Mucosa of rectum (tissue), 2 donors: ENCODE results near the gene SLC7A5.

Source experiments
- H3K27ac ChIP-seq, 2 donors: one replicate each; pipeline ENCODE4 v1.7.0; 2013; ENCODE audit warnings: inconsistent platforms in 2 of 2, low read depth in 2 of 2, low read length in 2 of 2
- H3K27me3 ChIP-seq, 2 donors: one replicate each; pipeline ENCODE4 v1.7.0; 2013; ENCODE audit warnings: low read length in 2 of 2; ENCODE audit not compliant: control insufficient read depth in 2 of 2, insufficient read depth in 2 of 2
- H3K36me3 ChIP-seq, 2 donors: one replicate each; pipeline ENCODE4 v1.7.0; 2013; ENCODE audit warnings: low read length in 2 of 2; ENCODE audit not compliant: control insufficient read depth in 2 of 2, insufficient read depth in 2 of 2
- H3K4me1 ChIP-seq, 2 donors: one replicate each; pipeline ENCODE4 v1.7.0; 2013; ENCODE audit warnings: low read length in 2 of 2, mild to moderate bottlenecking in 1 of 2; ENCODE audit not compliant: control insufficient read depth in 2 of 2, insufficient read depth in 2 of 2
- H3K4me3 ChIP-seq, 2 donors: one replicate each; pipeline ENCODE4 v1.7.0; 2013; ENCODE audit warnings: low read length in 2 of 2
- H3K9ac ChIP-seq, 2 donors: one replicate each; pipeline ENCODE4 v1.7.0; 2013; ENCODE audit warnings: low read length in 2 of 2, low read depth in 1 of 2, mild to moderate bottlenecking in 1 of 2
- H3K9me3 ChIP-seq, 2 donors: one replicate each; pipeline ENCODE4 v1.7.0; 2013; ENCODE audit warnings: low read length in 2 of 2; ENCODE audit not compliant: control insufficient read depth in 2 of 2
- donor health status: healthy.
- donor health status: Normal muscosa, but diverticular disease.

SLC7A5 gene

DNA sequence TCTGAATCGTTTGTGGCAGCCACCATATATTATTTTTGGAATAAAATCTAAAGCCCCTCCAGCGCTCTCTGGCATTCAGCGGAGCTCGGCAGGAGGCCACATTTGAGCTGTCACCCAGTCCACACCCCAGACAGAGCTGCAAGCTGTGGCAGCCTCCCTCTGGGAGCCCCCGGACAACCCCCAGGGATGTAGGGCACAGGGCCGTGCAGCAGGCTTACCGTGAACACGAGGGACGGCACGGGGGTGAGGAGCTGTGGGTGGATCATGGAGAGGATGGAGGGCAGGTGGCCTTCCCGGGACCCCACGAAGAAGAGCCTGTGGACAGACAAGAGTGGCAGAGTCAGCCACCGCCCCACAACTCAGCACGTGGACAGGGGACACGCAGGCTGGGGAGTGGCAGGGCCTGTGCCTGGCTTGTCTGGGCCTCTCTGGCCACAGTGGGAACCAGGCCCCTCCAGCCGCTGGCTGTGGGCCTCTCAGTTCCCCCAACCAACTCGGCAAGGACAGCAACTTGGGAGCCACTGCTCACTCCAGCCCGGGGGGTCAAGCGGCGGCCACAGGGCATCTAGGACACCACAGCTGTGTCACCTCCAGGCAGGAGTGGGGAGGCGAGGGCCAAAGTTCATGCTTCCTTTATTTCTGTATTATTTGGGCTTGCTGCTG, 31.5 kb downstream of the SLC7A5 start:
- Histone ChIP-seq H3K9me3 (no peaks in the 10 kb centered on the region), H3K4me3 (no peak overlapping the region), H3K27me3 (no peaks in the 10 kb centered on the region), H3K4me1 (no peaks in the 10 kb centered on the region), H3K36me3 (peaks cover 0 to 4% of the 10 kb centered on the region in 2 donors), H3K9ac (no peak overlapping the region), H3K27ac (no peak overlapping the region)

DNA sequence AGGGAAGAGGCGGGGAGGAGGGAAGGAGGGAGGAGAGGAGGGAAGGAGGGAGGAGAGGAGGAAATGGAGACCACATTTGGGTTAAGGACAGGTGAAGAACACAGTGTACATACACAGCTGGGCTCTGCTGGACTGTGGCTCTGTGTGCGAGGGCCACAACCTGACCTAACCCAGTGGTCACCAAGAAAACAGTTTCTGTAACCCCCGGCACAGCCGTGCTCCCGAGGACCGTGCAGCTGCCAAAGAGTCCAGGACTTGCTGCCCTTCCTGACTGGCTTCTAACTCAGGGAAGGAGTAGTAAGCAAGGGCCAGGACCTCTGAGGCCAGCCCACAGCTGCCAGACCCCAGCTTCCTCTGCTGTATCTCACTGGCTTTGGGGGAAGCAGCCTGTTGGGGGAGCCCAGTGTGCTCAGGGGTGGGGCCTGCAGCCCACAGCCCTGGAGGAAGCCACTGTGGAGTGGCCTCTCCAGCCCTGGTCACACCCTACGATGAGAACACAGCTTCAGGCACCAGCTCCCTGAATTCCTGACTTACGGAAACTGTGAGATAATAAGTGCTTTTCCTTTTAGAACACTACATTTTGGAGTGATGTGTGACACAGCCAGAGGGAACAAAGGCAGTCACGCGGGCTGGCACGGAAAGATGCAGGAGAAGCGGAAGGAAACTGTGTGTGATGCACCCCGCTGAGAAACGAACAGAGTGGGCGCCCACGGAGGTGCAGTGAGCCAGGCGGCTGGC, 32.3 kb downstream of the SLC7A5 start:
- H3K27ac ChIP-seq, result no peak overlapping the region
- no peaks in the 10 kb centered on the region for H3K9me3 ChIP-seq
- peaks cover 0 to 4% of the 10 kb centered on the region in 2 donors for H3K36me3 ChIP-seq
- no peaks in the 10 kb centered on the region for H3K4me1 ChIP-seq
- H3K4me3 ChIP-seq, result no peak overlapping the region
- H3K27me3 ChIP-seq, result no peaks in the 10 kb centered on the region
- H3K9ac ChIP-seq, result no peak overlapping the region

DNA sequence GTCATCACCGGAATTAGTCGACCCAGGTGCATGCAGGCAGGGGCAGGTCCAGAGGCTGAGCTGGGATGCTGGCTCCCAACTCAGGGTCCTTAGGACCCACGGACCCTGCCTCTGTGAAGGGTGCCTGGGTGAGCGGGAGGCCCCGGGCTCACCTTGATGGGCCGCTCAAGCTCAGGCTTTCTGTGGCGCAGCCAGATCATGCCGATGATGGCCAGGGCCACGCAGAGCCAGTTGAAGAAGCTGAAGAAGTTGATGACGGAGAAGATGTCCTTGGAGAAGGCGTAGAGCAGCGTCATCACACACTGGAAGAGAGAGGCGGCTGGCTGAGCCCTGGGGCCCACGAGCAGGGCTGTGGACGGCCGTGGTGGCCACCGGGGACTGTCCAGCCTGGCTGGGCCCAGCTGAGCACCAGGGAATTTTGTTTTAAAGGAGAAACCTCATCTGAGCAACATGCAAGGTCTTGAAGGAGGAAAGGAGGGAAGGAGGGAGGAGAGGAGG, 32.9 kb downstream of the SLC7A5 start:
- H3K4me1 ChIP-seq, result no peaks in the 10 kb centered on the region
- H3K9me3 ChIP-seq, result no peaks in the 10 kb centered on the region
- no peak overlapping the region for H3K9ac ChIP-seq
- H3K27me3 ChIP-seq, result no peaks in the 10 kb centered on the region
- H3K4me3 ChIP-seq, result no peak overlapping the region
- no peak overlapping the region for H3K27ac ChIP-seq
- H3K36me3 ChIP-seq, result peaks cover 0 to 4% of the 10 kb centered on the region in 2 donors

DNA sequence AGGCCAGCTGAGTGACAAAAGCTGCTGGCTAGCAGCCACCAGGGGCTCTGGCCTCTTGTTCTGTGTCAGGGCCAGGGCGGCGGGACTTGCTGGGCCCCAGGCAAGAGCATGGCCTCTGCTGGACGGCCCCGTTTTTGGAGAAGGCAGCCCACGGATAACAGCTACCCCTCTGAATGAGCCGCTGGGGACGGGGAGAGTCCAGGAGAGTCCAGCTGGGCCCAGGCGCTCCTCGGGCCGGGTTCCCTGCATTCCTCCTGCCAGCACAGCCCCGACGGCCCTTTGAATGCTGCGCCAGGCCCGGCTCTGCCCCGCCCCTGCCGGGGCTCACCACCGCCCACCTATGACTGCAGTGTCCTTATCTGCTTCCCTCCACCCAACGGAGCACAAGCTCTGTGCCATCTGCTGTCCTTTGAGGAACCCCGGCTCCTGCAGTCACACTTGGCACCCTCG, 33.4 kb downstream of the SLC7A5 start:
- Histone ChIP-seq H3K36me3 (peaks cover 0 to 4% of the 10 kb centered on the region in 2 donors), H3K9ac (no peak overlapping the region), H3K4me3 (no peak overlapping the region), H3K9me3 (no peaks in the 10 kb centered on the region), H3K27me3 (no peaks in the 10 kb centered on the region), H3K27ac (no peak overlapping the region), H3K4me1 (no peaks in the 10 kb centered on the region)

DNA sequence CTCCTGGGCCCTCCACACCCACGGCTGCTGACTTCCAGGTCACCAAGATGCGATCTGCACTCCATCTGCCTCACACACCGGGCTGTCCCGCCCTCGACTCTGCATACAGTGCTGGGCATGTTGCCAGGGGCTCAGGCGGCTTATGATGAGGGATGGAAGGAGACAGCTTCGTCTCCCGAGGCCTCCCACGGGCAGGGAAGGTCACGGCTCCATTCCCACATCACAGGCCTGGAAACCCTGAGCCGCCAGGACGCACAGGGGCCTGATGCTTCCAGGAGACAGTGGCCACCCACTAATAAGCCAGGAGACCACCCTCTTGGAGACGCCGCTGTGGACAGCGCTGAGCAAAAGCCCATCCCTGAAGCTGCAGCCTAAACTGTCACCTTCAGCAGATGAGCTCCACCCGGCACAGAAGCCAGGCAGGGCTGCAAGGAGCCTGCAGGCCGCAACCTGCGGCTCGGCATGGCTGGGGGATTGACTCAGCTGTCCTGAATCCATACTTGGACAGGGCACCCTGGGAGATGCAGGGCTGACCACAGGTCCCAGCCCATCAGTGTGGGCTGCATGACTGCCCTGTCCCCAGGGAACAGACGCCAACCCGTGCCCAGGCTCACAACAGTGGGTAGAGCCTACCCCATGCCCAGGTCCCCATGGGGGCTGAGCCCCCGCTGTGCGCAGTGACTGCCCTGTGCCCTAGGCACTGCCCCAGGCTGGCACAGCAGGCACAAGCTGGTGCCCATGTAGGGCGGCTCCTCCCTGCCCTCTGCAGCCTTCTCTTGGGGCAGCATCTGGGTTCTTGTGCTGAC, 34.4 kb downstream of the SLC7A5 start:
- no peaks in the 10 kb centered on the region for H3K4me1 ChIP-seq
- no peaks in the 10 kb centered on the region for H3K27me3 ChIP-seq
- no peaks in the 10 kb centered on the region for H3K9me3 ChIP-seq
- H3K4me3 ChIP-seq, result no peak overlapping the region
- H3K27ac ChIP-seq, result no peak overlapping the region
- no peak overlapping the region for H3K9ac ChIP-seq
- H3K36me3 ChIP-seq, result peaks cover 0 to 4% of the 10 kb centered on the region in 2 donors

DNA sequence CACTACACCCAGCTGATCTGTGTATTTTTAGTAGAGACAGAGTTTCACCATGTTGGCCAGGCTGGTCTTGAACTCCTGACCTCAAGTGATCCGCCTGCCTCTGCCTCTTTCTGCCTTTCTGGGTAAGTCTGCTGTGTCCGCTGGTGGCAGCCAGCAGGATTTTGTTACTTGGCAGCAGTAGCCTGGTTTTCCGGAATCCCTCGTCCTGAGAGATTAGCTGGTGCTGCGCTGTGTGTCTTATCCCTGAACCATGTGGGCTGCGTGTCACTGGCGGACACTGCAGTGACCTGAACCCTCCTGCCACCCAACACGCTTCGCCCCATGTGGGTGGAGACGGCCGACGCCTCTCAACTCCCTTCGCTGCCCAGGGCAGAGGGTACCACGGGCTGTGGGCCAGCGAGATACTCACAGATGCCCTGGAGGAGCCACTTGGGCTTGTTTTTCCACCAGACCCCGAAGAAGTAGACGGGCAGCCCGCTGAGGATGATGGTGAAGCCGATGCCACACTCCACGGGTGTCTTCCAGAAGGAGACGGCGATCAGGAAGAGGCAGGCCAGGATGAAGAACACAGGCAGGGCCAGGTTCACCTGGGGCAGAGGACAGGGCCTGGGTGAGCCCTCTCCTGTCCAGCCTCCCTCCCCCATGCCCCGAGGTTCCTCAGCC, 35.2 kb downstream of the SLC7A5 start:
- H3K9me3 ChIP-seq, result no peaks in the 10 kb centered on the region
- no peaks in the 10 kb centered on the region for H3K4me1 ChIP-seq
- H3K9ac ChIP-seq, result no peak overlapping the region
- no peaks in the 10 kb centered on the region for H3K27me3 ChIP-seq
- no peak overlapping the region for H3K27ac ChIP-seq
- peaks cover 0 to 4% of the 10 kb centered on the region in 2 donors for H3K36me3 ChIP-seq
- no peak overlapping the region for H3K4me3 ChIP-seq

DNA sequence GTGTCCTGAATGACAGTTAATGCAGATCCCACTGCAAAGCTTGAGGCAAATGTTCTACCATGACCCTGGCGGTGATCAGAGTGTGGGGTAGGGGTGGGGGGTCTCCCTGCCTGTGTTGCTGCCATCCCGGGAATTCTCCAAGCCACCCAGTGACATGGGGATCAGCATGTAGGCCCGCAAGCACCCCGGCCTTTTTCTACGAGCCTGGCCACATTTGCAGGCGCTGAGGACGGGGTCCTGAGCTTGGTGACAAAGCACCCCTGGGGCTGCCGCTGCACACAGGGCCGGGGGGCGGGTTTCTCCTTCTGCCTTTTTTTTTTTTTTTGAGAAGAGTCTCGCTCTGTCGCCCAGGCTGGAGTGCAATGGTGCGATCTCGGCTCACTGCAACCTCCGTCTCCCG, 35.8 kb downstream of the SLC7A5 start:
- Histone ChIP-seq H3K27me3 (no peaks in the 10 kb centered on the region), H3K9me3 (no peaks in the 10 kb centered on the region), H3K9ac (no peak overlapping the region), H3K27ac (no peak overlapping the region), H3K36me3 (peaks cover 0 to 4% of the 10 kb centered on the region in 2 donors), H3K4me1 (no peaks in the 10 kb centered on the region), H3K4me3 (no peak overlapping the region)

DNA sequence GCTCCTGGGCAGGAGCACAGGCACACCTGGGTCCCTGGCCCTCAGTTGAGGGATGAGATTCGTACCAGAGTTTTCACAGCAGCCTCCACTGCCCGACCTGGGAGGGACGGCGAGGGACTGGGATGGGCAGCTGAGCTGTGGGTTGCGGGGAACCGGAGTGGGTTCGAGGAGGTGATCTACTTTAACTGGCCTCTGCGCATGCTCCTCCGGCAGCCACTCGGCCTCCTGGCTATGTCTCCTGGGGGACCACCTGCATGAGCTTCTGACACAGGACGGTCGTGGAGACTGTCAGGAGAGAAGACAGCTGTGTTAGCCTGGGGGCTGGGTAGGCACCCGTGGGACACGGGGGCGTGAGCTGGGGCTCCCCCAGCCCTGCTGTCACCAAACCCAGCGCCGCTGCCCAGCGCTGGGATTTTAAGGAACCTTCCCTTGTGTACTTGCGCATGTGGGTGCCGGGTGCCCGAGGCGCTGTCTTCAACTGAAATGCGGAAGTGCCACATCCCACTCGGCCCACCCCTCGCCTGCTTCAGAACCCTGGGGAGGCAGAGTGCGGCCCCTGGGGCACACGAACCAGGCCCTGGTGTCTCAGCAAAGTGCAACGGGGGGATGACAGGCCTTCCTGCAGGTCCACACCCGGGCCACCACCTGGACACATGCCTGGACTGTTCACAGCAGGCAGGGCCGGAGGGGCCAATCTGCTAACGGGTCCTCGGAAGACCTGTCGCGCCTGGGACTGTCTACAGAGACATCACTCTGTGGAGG, 36.4 kb downstream of the SLC7A5 start:
- H3K4me3 ChIP-seq, result no peak overlapping the region
- no peak overlapping the region for H3K27ac ChIP-seq
- H3K9me3 ChIP-seq, result no peaks in the 10 kb centered on the region
- H3K4me1 ChIP-seq, result no peaks in the 10 kb centered on the region
- no peaks in the 10 kb centered on the region for H3K27me3 ChIP-seq
- H3K9ac ChIP-seq, result no peak overlapping the region
- H3K36me3 ChIP-seq, result peaks cover 0 to 4% of the 10 kb centered on the region in 2 donors

DNA sequence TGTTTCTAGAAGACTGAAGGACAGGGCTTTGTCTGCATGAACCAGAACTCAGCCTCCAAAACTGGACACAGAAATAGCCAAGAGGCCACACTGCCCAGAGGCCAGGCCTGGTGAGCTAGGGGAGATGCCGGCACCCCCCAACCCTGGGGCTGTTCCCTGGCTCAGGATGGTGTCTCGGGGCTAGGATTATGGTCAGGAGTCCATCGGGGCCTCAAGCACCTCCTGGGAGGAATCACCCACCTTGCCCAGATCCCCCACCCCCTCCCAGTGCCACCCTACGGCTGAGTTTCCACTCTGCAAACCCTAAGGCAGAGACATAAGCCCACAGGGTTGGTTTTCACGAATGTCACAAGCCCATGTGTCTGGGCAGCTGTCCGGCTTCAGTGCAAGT, 37.2 kb downstream of the SLC7A5 start:
- Histone ChIP-seq H3K36me3 (peaks cover 0 to 2% of the 10 kb centered on the region in 2 donors), H3K9me3 (no peaks in the 10 kb centered on the region), H3K9ac (no peak overlapping the region), H3K4me3 (no peak overlapping the region), H3K4me1 (no peaks in the 10 kb centered on the region), H3K27ac (no peak overlapping the region), H3K27me3 (no peaks in the 10 kb centered on the region)
